Caco-2 (cell line): ENCODE measurements around the gene CUEDC2. TPM values are rescaled to one million over a fixed set of nuclear protein-coding genes. Genes with fewer than 3 reads are reported as not detected.

ENCODE experiments used
- BruUV-seq: library from RNA; stranded (reverse); fragments of 400-500 nt; replicated peaks from 2 replicates; lab custom pipeline; 2021; lab: Mats Ljungman, UMichigan
- CTCF ChIA-PET: fragments of 300-600 bp; sonication (Branson Sonifier 250); formaldehyde crosslinking; loops from one replicate; lab custom pipeline; 2022; ENCODE audit warnings: antibody characterized with exemption; lab: Charles Lee
- POLR2A ChIA-PET: fragments of 300-600 bp; sonication (Branson Sonifier 250); formaldehyde crosslinking; loops from one replicate; lab custom pipeline; 2022; ENCODE audit warnings: antibody characterized with exemption; lab: Charles Lee
- DNase-seq, 2 experiments: peaks; one replicate each; pipeline versions ENCODE4 v3.0.0 to v3.0.0-alpha.2; 2020 to 2022
- H3K27me3 ChIP-seq: replicated peaks from 2 replicates; pipeline ENCODE4 v1.6.0; 2011; ENCODE audit warnings: low read length; ENCODE audit not compliant: control insufficient read depth, insufficient read depth
- H3K36me3 ChIP-seq: 2 replicates; pipeline ENCODE4 v1.5.1; 2011; ENCODE audit warnings: low read length; ENCODE audit not compliant: control insufficient read depth, insufficient read depth
- H3K4me1 ChIP-seq: fragments of 250-450 bp; sonication (Bioruptor Pico); 2 replicates; pipeline ENCODE4 v1.5.1; 2020; ENCODE audit warnings: mild to moderate bottlenecking
- H3K4me3 ChIP-seq: 2 replicates; pipeline ENCODE4 v1.5.1; 2011; ENCODE audit warnings: low read depth, mild to moderate bottlenecking, control low read depth, low read length
- H3K9me3 ChIP-seq: fragments of 250-450 bp; sonication (Bioruptor Pico); 2 replicates; pipeline ENCODE4 v1.5.1; 2020; ENCODE audit warnings: mild to moderate bottlenecking, moderate library complexity
- H3K27ac Mint-ChIP-seq: one replicate; pipeline ENCODE4 v1.8.0; 2022; ENCODE audit warnings: mixed read lengths; ENCODE audit not compliant: unreplicated experiment
- H3K27me3 Mint-ChIP-seq: one replicate; pipeline ENCODE4 v1.8.0; 2022; ENCODE audit warnings: mixed read lengths; ENCODE audit not compliant: insufficient read depth, unreplicated experiment
- H3K36me3 Mint-ChIP-seq: one replicate; pipeline ENCODE4 v1.8.0; 2022; ENCODE audit warnings: mild to moderate bottlenecking, mixed read lengths; ENCODE audit not compliant: insufficient read depth, unreplicated experiment
- H3K4me1 Mint-ChIP-seq: one replicate; pipeline ENCODE4 v1.8.0; 2022; ENCODE audit warnings: low read depth, mixed read lengths; ENCODE audit not compliant: unreplicated experiment
- H3K4me3 Mint-ChIP-seq: one replicate; pipeline ENCODE4 v1.8.0; 2022; ENCODE audit warnings: mild to moderate bottlenecking, moderate library complexity, mixed read lengths; ENCODE audit not compliant: unreplicated experiment
- H3K9me3 Mint-ChIP-seq: one replicate; pipeline ENCODE4 v1.8.0; 2022; ENCODE audit warnings: mixed read lengths; ENCODE audit not compliant: unreplicated experiment
- intact Hi-C: fragments of 100-400 bp; cut with micrococcal nuclease; formaldehyde crosslinking; loops from one replicate; pipeline ENCODE4 v1.10.0; 2022; ENCODE audit not compliant: unreplicated experiment
- total RNA-seq: library from RNA; stranded (reverse); gene quantifications from 2 replicates; pipeline ENCODE4 v1.2.3, GENCODE V29; 2022
- TF ChIP-seq, protein P1 (sequence below), 2 experiments: fragments of 200-600 bp in 1 of 2; IDR thresholded peaks; 1 replicate in 1 of 2; 2 replicates in 1 of 2; pipeline versions ENCODE4 v1.5.1 to v1.8.0; 2011 to 2022; ENCODE audit warnings: antibody characterized with exemption in 1 of 2, control low read depth in 1 of 2, inconsistent platforms in 1 of 2, low read depth in 1 of 2, low read length in 1 of 2, mild to moderate bottlenecking in 1 of 2, moderate library complexity in 1 of 2; ENCODE audit not compliant: insufficient read depth in 1 of 2, severe bottlenecking in 1 of 2, unreplicated experiment in 1 of 2

Gene CUEDC2
- total RNA-seq, 1 experiment from 2014 or later = 32.1 TPM

DNA sequence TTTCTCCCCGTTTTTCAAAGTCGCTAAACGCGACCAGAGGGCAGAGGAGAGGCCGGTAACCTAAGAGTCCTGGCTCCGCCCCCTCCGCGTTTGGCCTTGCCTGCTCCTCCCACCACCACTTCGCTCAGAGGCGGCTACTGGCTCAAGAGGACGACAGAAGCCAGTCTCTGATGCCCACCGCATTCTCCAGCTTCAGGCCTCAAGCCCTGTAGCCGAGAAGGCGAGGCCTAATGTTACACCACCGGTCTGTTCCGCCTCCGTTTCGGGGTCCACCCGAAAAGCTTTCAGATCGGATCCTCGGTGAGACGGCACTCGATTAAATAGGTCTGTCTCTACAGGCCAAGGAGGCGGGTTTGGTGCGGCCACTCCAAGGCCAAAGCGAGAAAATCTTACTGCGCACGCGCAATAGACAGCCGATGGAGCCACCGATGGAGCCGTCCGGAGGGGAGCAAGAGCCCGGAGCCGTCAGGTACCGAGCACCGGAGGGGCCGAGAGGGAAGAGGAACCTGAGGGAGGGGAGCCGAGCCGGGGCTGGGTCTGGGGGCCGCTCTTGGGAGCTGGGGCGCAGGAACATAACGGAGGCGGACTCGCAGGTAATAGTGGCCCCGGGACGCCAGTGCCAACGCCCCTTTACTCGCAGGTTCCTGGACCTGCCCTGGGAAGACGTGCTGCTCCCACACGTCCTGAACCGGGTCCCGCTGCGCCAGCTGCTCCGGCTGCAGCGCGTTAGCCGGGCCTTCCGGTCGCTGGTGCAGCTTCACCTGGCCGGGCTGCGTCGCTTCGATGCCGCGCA lies 11.5 kb downstream of the CUEDC2 start, which contains the start of gene FBXL15:
Gene FBXL15, plus strand, starts transcription at position 123 of the 793 bp plus-strand sequence. Its CDS starts 294 bp downstream, at position 417.
- DNase-seq = peak; percentile 97
- Mint-ChIP-seq H3K36me3 (peaks cover 33% of the 10 kb centered on the region), H3K27me3 (no peaks in the 10 kb centered on the region), H3K9me3 (no peaks in the 10 kb centered on the region), H3K4me1 (peaks cover 7% of the 10 kb centered on the region), H3K27ac (peak within 1 kb of the TSS; percentile 97), H3K4me3 (peak within 1 kb of the TSS; percentile 99)
- Histone ChIP-seq H3K9me3 (no peaks in the 10 kb centered on the region), H3K27me3 (no peaks in the 10 kb centered on the region), H3K4me1 (peaks cover 9% of the 10 kb centered on the region; the same call in 1 of the 2 replicates), H3K36me3 (0 out of 2 replicates have a peak, but pooled peaks cover 1% of the 10 kb centered on the region), H3K4me3 (peak within 1 kb of the TSS; percentile 83)
- TF ChIP-seq, protein P1, sequence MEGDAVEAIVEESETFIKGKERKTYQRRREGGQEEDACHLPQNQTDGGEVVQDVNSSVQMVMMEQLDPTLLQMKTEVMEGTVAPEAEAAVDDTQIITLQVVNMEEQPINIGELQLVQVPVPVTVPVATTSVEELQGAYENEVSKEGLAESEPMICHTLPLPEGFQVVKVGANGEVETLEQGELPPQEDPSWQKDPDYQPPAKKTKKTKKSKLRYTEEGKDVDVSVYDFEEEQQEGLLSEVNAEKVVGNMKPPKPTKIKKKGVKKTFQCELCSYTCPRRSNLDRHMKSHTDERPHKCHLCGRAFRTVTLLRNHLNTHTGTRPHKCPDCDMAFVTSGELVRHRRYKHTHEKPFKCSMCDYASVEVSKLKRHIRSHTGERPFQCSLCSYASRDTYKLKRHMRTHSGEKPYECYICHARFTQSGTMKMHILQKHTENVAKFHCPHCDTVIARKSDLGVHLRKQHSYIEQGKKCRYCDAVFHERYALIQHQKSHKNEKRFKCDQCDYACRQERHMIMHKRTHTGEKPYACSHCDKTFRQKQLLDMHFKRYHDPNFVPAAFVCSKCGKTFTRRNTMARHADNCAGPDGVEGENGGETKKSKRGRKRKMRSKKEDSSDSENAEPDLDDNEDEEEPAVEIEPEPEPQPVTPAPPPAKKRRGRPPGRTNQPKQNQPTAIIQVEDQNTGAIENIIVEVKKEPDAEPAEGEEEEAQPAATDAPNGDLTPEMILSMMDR (IDR thresholded peaks at IDR 0.05; ENCODE audit: insufficient read depth in 1 of 2, low read depth in 1 of 2, low read length in 1 of 2, severe bottlenecking in 1 of 2, unreplicated experiment in 1 of 2) = no peak
- ChIA-PET POLR2A (interaction anchor here (0.6 to 1.7 kb wide), 3 partner anchors 11 to 58 kb away, joined by 3 to 8 read pairs (median 6); partner anchors contain the start of gene CUEDC2), CTCF (interaction anchor here (0.6 to 5.3 kb wide), 14 partner anchors 11 to 370 kb away, joined by 3 to 37 read pairs (median 5); partner anchors contain the start of genes CUEDC2, ELOVL3 and NFKB2)
- no TSS peak for BruUV-seq
- intact Hi-C loops = loop anchor here (2.0 to 5.0 kb wide), 2 partner anchors 40 to 161 kb away; no protein-coding TSS in a partner anchor

DNA sequence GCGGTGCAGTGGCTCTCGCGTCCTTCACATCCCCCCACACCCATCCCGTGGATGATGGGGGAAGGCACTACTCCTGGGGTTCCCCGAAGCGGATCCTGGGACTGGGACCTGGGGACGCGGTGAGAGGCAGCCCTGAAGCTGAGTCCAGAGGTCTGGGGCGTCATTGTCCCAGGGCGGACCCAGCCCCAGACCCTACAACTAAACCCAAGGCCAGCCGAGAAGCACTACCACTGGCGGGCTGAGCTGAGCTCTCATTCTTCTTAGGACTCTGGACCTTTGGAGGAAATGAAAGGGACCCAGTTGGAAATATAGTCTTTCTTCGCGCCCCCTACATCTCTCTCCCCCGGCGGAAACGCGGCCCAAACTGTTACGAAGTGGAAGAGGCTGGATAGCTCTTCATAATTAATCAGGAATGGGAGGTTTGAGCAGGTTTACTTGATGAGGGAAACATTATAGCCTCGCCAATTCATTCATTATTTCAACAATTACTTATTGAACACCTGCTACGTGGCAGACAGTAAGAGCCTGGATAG lies 12.1 kb downstream of the CUEDC2 start:
- no peaks in the 10 kb centered on the region for H3K27me3 ChIP-seq
- H3K27me3 Mint-ChIP-seq = no peaks in the 10 kb centered on the region
- no peak for DNase-seq
- POLR2A ChIA-PET = interaction anchor here (1.4 kb wide), 1 partner anchor 12 kb away, joined by 6 read pairs; the partner anchor contains the start of gene CUEDC2
- H3K36me3 Mint-ChIP-seq = peaks cover 33% of the 10 kb centered on the region
- peak overlapping the region; percentile 97 for H3K27ac Mint-ChIP-seq
- 0 out of 2 replicates have a peak, but pooled peaks cover 1% of the 10 kb centered on the region for H3K36me3 ChIP-seq
- peaks cover 7% of the 10 kb centered on the region for H3K4me1 Mint-ChIP-seq
- CTCF ChIA-PET = interaction anchor here (1.0 to 5.3 kb wide), 7 partner anchors 12 to 251 kb away, joined by 3 to 37 read pairs (median 4); partner anchors contain the start of genes CUEDC2 and NFKB2
- H3K9me3 ChIP-seq = no peaks in the 10 kb centered on the region
- peaks cover 9% of the 10 kb centered on the region; the same call in 1 of the 2 replicates for H3K4me1 ChIP-seq
- H3K9me3 Mint-ChIP-seq = no peaks in the 10 kb centered on the region
- intact Hi-C loops = loop anchor here (2.0 to 5.0 kb wide), 2 partner anchors 41 to 162 kb away; no protein-coding TSS in a partner anchor
- TF ChIP-seq, protein P1 (IDR thresholded peaks at IDR 0.05; ENCODE audit: insufficient read depth in 1 of 2, low read depth in 1 of 2, low read length in 1 of 2, severe bottlenecking in 1 of 2, unreplicated experiment in 1 of 2) = no peak
- TSS peak; percentile 26 for BruUV-seq
- peak overlapping the region; percentile 83 for H3K4me3 ChIP-seq
- H3K4me3 Mint-ChIP-seq = peak overlapping the region; percentile 99
